ENCODE measurements around the gene GTF2F1.

The GTF2F1 gene

GRCh38 chr19:6439743-6440142, 46.8 kb upstream of the GTF2F1 start:
- no peaks in the 10 kb centered on the region for H3K79me2 ChIP-seq (ENCODE audit: low read length)
- no peak for TF ChIP-seq EZH2phosphoT487 (IDR thresholded peaks at IDR 0.05; ENCODE audit: low read depth)
- TF ChIP-seq CTCF (IDR thresholded peaks at IDR 0.05; ENCODE audit: low read depth, low read length): no peak
- no peak overlapping the region for H2AFZ ChIP-seq (ENCODE audit: low read depth, low read length)
- H4K20me1 ChIP-seq (ENCODE audit: insufficient read depth, low read length): no peaks in the 10 kb centered on the region
- H3K9ac ChIP-seq (ENCODE audit: low read length): no peak overlapping the region
- no peak overlapping the region for H3K4me3 ChIP-seq (ENCODE audit: low read length)
- no peaks in the 10 kb centered on the region for H3K27me3 ChIP-seq (ENCODE audit: low read depth, low read length)
- H3K4me1 ChIP-seq (ENCODE audit: low read length): no peaks in the 10 kb centered on the region
- no peak overlapping the region for H3K27ac ChIP-seq (ENCODE audit: low read length)
- H3K4me2 ChIP-seq (ENCODE audit: low read length): no peak overlapping the region
- no peaks in the 10 kb centered on the region for H3K9me3 ChIP-seq (ENCODE audit: insufficient read depth, low read length)
- H3K36me3 ChIP-seq (replicated peaks; ENCODE audit: low read depth, low read length): peaks cover 13% of the 10 kb centered on the region

- H3K9ac ChIP-seq (ENCODE audit: low read length): no peak within 1 kb of the TSS
- no peak for TF ChIP-seq CTCF (IDR thresholded peaks at IDR 0.05; ENCODE audit: low read depth, low read length)
- no peak within 1 kb of the TSS for H3K4me2 ChIP-seq (ENCODE audit: low read length)
- H4K20me1 ChIP-seq (ENCODE audit: insufficient read depth, low read length): no peaks in the 10 kb centered on the region
- no peak within 1 kb of the TSS for H3K27ac ChIP-seq (ENCODE audit: low read length)
- H3K79me2 ChIP-seq (ENCODE audit: low read length): no peaks in the 10 kb centered on the region
- H3K27me3 ChIP-seq (ENCODE audit: low read depth, low read length): no peaks in the 10 kb centered on the region
- peaks cover 6% of the 10 kb centered on the region; the same call in 1 of the 2 replicates for H3K4me1 ChIP-seq (ENCODE audit: low read length)
- H3K9me3 ChIP-seq (ENCODE audit: insufficient read depth, low read length): no peaks in the 10 kb centered on the region
- H3K36me3 ChIP-seq (replicated peaks; ENCODE audit: low read depth, low read length): no peaks in the 10 kb centered on the region
- no peak within 1 kb of the TSS for H2AFZ ChIP-seq (ENCODE audit: low read depth, low read length)
- H3K4me3 ChIP-seq (ENCODE audit: low read length): no peak within 1 kb of the TSS
Observed at GRCh38 chr19:6433663-6434062, 40.7 kb upstream of the GTF2F1 start, which contains the start of gene SLC25A41. Gene SLC25A41, minus strand, starts transcription at chr19:6433763. Its CDS starts 70 bp downstream, at chr19:6433693.

- Histone ChIP-seq H3K4me3 (ENCODE audit: low read length) (no peak overlapping the region), H3K9ac (ENCODE audit: low read length) (no peak overlapping the region), H3K9me3 (ENCODE audit: insufficient read depth, low read length) (no peaks in the 10 kb centered on the region), H4K20me1 (ENCODE audit: insufficient read depth, low read length) (no peaks in the 10 kb centered on the region), H3K27me3 (ENCODE audit: low read depth, low read length) (no peaks in the 10 kb centered on the region), H3K36me3 (replicated peaks; ENCODE audit: low read depth, low read length) (no peaks in the 10 kb centered on the region), H3K4me1 (ENCODE audit: low read length) (peaks cover 6% of the 10 kb centered on the region; the same call in 1 of the 2 replicates), H3K27ac (ENCODE audit: low read length) (no peak overlapping the region), H2AFZ (ENCODE audit: low read depth, low read length) (no peak overlapping the region), H3K4me2 (ENCODE audit: low read length) (no peak overlapping the region), H3K79me2 (ENCODE audit: low read length) (no peaks in the 10 kb centered on the region)
- TF ChIP-seq CTCF (IDR thresholded peaks at IDR 0.05; ENCODE audit: low read depth, low read length): no peak
- no peak for TF ChIP-seq EZH2phosphoT487 (IDR thresholded peaks at IDR 0.05; ENCODE audit: low read depth)
Observed at GRCh38 chr19:6433165-6433564, 40.2 kb upstream of the GTF2F1 start.

GRCh38 chr19:6431891-6432290, 38.9 kb upstream of the GTF2F1 start:
- no peak overlapping the region for H3K4me3 ChIP-seq (ENCODE audit: low read length)
- H3K9me3 ChIP-seq (ENCODE audit: insufficient read depth, low read length): no peaks in the 10 kb centered on the region
- no peak overlapping the region for H3K9ac ChIP-seq (ENCODE audit: low read length)
- H3K36me3 ChIP-seq (replicated peaks; ENCODE audit: low read depth, low read length): no peaks in the 10 kb centered on the region
- no peak overlapping the region for H3K27ac ChIP-seq (ENCODE audit: low read length)
- H4K20me1 ChIP-seq (ENCODE audit: insufficient read depth, low read length): no peaks in the 10 kb centered on the region
- no peak overlapping the region for H3K4me2 ChIP-seq (ENCODE audit: low read length)
- H2AFZ ChIP-seq (ENCODE audit: low read depth, low read length): no peak overlapping the region
- no peaks in the 10 kb centered on the region for H3K79me2 ChIP-seq (ENCODE audit: low read length)
- no peak for TF ChIP-seq EZH2phosphoT487 (IDR thresholded peaks at IDR 0.05; ENCODE audit: low read depth)
- TF ChIP-seq CTCF (IDR thresholded peaks at IDR 0.05; ENCODE audit: low read depth, low read length): no peak
- H3K27me3 ChIP-seq (ENCODE audit: low read depth, low read length): no peaks in the 10 kb centered on the region
- peaks cover 6% of the 10 kb centered on the region; the same call in 1 of the 2 replicates for H3K4me1 ChIP-seq (ENCODE audit: low read length)
